Measurements from ENCODE around the gene GGCX. TPM values are rescaled to one million over a fixed set of nuclear protein-coding genes. Genes with fewer than 3 reads are reported as not detected.

The GGCX gene
- total and polyA plus RNA-seq, 2 of the 4 experiments (the other 2 are of a cell fraction) = 35.0 to 39.4 TPM

- BruUV-seq (replicated peaks) = no TSS peak
- ChIA-PET POLR2A (ENCODE audit: unreplicated experiment) (no interaction called here), CTCF (no interaction called here)
- Histone ChIP-seq H3K23ac (ENCODE audit: low read depth, low read length) (no peak overlapping the region), H3K18ac (ENCODE audit: low read depth, low read length) (no peak overlapping the region), H2AK5ac (ENCODE audit: low read depth, low read length) (peak overlapping the region; percentile 21; the same call in 1 of the 2 replicates), H2BK120ac (ENCODE audit: low read depth, low read length) (peak overlapping the region; percentile 18; the same call in 1 of the 2 replicates), H3K9me3 (ENCODE audit: control insufficient read depth, insufficient read depth, low read length) (no peaks in the 10 kb centered on the region), H4K20me1 (ENCODE audit: insufficient read depth, low read length) (peaks cover 7% of the 10 kb centered on the region; the same call in 1 of the 2 replicates), H3K9me1 (ENCODE audit: insufficient read depth, low read length) (peaks cover 38% of the 10 kb centered on the region), H2BK15ac (ENCODE audit: low read depth, low read length) (no peak overlapping the region), H4K8ac (ENCODE audit: low read depth in 2 of 2, low read length in 2 of 2) (no peak overlapping the region), H3K14ac (replicated peaks; ENCODE audit: low read depth, low read length) (no peak overlapping the region), H3K4me3 (ENCODE audit: insufficient read depth, low read depth, low read length) (no peak overlapping the region), H3K4me2 (ENCODE audit: low read depth, low read length) (no peak overlapping the region), H2AK9ac (replicated peaks; ENCODE audit: low read depth, low read length, poor library complexity) (no peak overlapping the region), H3K56ac (ENCODE audit: extremely low read depth, insufficient read depth, low read length) (no peak overlapping the region), H3K9ac (ENCODE audit: low read depth, low read length) (no peak overlapping the region), H4K91ac (ENCODE audit: insufficient read depth, low read depth, low read length) (no peak overlapping the region), H2AFZ (replicated peaks; ENCODE audit: low read length, poor library complexity) (no peak overlapping the region), H3K36me3 (ENCODE audit: control insufficient read depth, insufficient read depth, low read length) (no peaks in the 10 kb centered on the region), H3K79me1 (ENCODE audit: low read depth in 1 of 2, low read length in 2 of 2) (peaks cover 19 to 76% of the 10 kb centered on the region in 2 experiments), H4K5ac (ENCODE audit: low read depth, low read length) (no peak overlapping the region), H2BK5ac (ENCODE audit: low read depth, low read length, poor library complexity, severe bottlenecking) (no peak overlapping the region), H3K27me3 (ENCODE audit: control insufficient read depth, insufficient read depth, low read length) (no peaks in the 10 kb centered on the region), H3K4me1 (ENCODE audit: control insufficient read depth, insufficient read depth, low read length) (peaks cover 38% of the 10 kb centered on the region), H3K27ac (ENCODE audit: insufficient read depth, low read length) (no peak overlapping the region), H3K4ac (ENCODE audit: low read depth, low read length) (0 out of 2 replicates have a peak overlapping the region, but pooled peaks have one; percentile 9), H2BK20ac (ENCODE audit: low read depth, low read length) (peak overlapping the region; percentile 1)
- TF ChIP-seq CHD1 (IDR thresholded peaks at IDR 0.05; ENCODE audit: low read depth, low read length) (no peak), POLR2A (IDR thresholded peaks at IDR 0.05; ENCODE audit: low read depth, low read length) (no peak), CEBPB (IDR thresholded peaks at IDR 0.05; ENCODE audit: low read depth, low read length) (no peak), FOS (IDR thresholded peaks at IDR 0.05; ENCODE audit: low read depth, low read length) (no peak), NFE2L2 (IDR thresholded peaks at IDR 0.05; ENCODE audit: low read depth, low read length) (no peak), RCOR1 (IDR thresholded peaks at IDR 0.05; ENCODE audit: insufficient replicate concordance, low read length) (no peak), RAD21 (IDR thresholded peaks at IDR 0.05; ENCODE audit: low read length) (no peak), ELK1 (IDR thresholded peaks at IDR 0.05; ENCODE audit: borderline replicate concordance, low read depth, low read length) (no peak), SMC3 (IDR thresholded peaks at IDR 0.05; ENCODE audit: low read depth, low read length) (no peak), MAFK (IDR thresholded peaks at IDR 0.05; ENCODE audit: low read depth, low read length) (no peak), MAZ (IDR thresholded peaks at IDR 0.05; ENCODE audit: borderline replicate concordance, low read depth, low read length) (no peak), RFX5 (IDR thresholded peaks at IDR 0.05; ENCODE audit: low read depth, low read length) (no peak), USF2 (IDR thresholded peaks at IDR 0.05; ENCODE audit: low read depth, low read length) (no peak), MXI1 (IDR thresholded peaks at IDR 0.05; ENCODE audit: borderline replicate concordance, low read depth, low read length) (no peak), CTCF (conservative IDR thresholded peaks at IDR 0.05; ENCODE audit: low read depth, low read length) (no peak), BHLHE40 (IDR thresholded peaks at IDR 0.05; ENCODE audit: low read depth, low read length) (no peak)
- intact Hi-C loops (cut with micrococcal nuclease) = no loop called here
- in situ Hi-C loops (cut with MboI; ENCODE audit: low sequenced_read_pairs) = no loop called here
- no peak for ATAC-seq (ENCODE audit: low read depth)
- no peak for DNase-seq
- dilution Hi-C loops (cut with HindIII; ENCODE audit: low sequenced_read_pairs, unreplicated experiment) = no loop called here
- WGBS, 2 experiments (ENCODE audit: extremely low coverage in 2 of 2, insufficient read length in 1 of 2) = 82% methylated on average over 3 of the region's 4 CpGs; no CpG with 5 or more reads in 1 of the 2 experiments
These were observed 27.4 kb upstream of the GGCX start for GRCh38 chr2:85588645-85589044.

Data from IMR-90 (cell line).